HG02840 (cell line): ENCODE data around the gene KCNAB2.

ENCODE experiments used
- ATAC-seq: cut with Tn5 transposase; IDR thresholded peaks from one replicate; pipeline ENCODE4 v1.9.1; 2021; ENCODE audit warnings: mild to moderate bottlenecking, moderate library complexity, moderate number of reproducible peaks; ENCODE audit not compliant: unreplicated experiment, low FRiP score

The KCNAB2 gene

GRCh38 chr1:6124341-6124740 is 78.7 kb downstream of the KCNAB2 start:
- ATAC-seq: no peak

DNA sequence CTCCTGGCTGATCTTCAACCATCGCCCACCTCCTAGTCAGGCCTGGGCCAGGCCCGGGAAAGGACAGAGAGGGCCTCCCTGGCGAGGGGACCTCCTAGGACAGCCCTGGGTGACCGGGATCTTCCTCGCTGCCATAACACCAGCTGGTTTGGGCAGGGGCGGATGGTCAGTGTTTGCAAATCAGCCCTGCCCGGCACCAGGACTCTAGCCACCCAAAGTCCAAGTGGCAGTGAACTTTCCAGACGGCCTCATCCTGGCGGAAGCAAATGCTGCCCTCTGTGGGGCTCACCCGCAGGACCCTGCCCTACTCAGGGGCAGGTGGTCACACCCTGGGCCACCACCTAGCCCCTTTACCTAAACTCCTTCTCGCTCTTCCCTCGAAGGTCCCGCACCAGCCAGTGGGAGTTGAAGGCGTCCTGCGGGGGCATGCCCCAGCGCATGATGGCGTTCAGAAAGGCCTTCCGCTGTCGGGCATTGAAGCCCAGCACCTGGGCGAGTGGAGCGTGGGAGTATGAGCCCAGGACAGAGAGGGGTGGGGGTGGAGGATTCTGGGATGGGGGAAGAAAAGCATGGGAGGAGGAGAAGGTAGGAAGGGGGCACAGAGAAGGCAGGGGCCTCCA is 79.2 kb downstream of the KCNAB2 start:
- no peak for ATAC-seq

DNA sequence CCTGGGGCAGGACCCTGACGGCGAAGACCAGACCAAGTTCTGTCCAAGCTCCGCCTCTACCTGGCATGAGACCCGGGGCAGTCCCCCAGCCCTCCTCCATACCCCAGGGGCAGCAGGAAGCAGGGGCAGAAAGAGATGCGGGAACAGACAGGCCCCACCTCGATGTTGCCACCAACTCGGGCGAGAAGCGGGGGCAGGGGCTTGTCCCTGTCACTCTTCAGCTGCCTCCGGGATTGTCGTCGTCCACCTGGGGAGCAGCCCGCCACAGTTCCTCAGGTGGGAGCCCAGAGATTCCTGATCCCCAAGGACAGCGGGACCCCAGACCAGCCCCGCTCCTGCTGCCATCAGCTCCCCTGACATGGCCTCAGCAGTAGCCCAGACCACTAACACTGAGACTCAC is 79.7 kb downstream of the KCNAB2 start:
- ATAC-seq: no peak

DNA sequence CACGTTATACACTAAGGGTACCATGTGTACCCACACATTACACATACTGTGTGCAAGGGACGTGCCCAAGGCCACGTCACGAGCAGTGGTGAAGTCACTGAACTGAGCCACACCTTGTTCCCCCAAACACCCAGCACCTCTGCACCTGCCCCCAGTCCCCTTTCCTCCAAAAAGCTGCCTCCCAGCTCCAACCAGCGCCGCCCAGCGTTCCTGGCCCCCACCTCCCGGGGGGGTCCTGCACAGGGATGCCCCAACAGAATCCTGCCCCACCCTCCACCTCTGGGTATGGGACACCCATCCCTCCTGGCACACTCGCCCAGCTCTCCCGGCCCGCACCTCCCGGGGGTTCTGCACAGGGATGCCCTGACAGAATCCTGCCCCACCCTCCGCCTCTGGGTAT is 80.3 kb downstream of the KCNAB2 start:
- ATAC-seq: no peak

DNA sequence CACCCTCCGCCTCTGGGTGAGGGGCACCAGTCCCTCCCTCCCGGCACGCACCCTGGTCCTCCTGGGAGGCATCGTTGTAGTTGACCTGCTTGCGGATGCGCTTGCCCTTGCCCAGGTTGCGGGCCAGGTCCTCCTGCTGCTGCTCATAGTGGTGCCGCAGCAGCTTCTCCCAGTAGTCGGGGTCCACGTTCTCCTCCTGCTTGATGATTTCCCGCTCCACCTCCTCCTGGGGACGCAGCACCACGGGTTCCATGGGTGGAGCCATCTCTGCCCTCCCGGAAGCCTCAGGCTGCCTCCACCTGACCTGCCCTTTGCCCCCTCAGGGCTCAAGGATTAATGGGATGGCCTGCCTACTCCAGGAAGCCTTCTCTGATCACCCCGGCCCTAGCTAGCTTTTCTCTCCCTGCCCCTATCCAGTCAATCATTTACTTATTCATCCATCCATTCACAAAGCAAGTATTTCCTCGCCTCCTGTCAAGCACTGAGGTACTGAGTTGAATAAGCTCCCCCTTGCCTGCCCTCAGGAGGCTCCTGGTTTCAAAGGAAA is 80.9 kb downstream of the KCNAB2 start:
- ATAC-seq: no peak

- ATAC-seq: no peak
Measured at GRCh38 chr1:6127587-6128163, 82.0 kb downstream of the KCNAB2 start.

DNA sequence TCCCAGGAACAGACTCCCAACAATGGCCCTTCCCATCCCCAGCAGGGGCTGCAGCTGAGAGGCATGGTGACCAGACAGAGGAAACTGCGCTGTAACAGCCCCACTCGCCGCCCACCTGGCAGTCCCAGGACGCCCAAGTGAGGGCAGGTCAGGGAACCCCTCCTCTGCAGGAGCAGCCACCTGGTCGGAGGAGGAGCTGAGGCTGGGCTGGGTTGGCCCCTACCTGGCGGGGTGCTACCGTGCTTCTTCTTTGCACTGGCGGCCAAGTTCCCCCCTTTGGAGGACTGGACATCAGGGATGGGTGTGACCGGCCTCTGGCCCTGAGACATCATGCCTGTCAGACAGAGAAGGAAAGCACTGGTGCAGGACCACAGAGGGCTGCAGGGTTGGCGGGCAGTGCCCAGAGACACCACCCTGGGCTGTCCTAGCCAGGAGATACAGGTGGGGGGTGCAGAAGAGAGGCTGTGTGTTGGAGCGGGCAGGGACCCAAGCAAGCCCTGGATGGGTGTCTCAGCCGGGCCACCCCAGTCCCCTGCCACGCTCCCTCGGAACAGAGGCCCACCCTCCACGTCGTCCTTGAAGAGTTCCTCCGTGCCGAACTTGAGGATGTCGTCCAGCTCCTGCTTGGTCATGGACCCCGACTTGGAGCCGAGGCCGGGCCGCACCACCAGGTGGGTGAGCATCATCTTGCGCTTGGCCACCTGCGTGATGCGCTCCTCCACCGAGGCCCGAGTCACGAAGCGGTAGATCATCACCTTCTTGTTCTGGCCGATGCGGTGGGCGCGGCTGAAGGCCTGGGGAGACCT is 82.8 kb downstream of the KCNAB2 start:
- no peak for ATAC-seq

DNA sequence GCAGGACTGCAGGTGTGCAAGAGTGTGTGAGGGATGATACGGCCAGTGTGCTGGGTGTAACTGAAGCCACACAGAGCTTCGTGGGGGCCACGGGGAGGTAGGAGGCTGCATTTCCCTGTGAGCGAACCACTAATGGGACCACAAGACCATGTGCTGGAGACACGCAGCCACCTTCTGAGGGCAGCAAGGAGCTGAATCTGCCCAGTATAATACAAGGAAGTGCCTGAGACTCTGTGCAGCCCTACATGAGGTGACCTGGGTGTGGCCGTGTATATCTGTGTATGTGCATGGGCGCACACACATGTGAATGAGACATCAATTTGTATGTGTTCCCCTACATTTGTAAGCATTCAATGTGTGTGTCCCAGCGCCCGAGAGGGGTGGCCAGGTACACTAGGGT is 83.6 kb downstream of the KCNAB2 start:
- no peak for ATAC-seq

- ATAC-seq: no peak
Measured at GRCh38 chr1:6130036-6130435, 84.3 kb downstream of the KCNAB2 start.

DNA sequence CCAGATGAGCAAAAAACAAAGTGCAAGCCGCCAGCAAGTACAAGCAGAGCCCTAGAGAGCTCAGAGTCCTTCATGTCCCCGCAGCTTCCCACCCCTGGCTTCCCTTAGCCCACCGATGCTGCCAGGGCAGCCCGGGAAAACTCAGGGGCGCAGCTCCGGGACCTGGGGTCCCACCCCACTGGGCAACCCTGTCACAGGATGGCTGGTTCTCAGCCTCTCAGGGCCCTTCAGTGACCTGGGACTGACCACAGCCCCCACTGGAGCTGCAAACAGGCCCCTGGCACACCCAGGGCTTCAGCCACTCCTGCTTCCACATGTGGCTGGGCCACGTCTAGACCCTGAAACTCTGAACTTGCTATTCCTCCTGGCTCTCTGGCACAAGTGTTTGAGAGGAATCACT is 84.9 kb downstream of the KCNAB2 start:
- ATAC-seq: no peak

- ATAC-seq: no peak
Measured at GRCh38 chr1:6131561-6131960, 85.9 kb downstream of the KCNAB2 start.

- ATAC-seq: no peak
Measured at GRCh38 chr1:6133146-6133895, 87.6 kb downstream of the KCNAB2 start.

GRCh38 chr1:6134206-6134605 is 88.5 kb downstream of the KCNAB2 start:
- no peak for ATAC-seq

DNA sequence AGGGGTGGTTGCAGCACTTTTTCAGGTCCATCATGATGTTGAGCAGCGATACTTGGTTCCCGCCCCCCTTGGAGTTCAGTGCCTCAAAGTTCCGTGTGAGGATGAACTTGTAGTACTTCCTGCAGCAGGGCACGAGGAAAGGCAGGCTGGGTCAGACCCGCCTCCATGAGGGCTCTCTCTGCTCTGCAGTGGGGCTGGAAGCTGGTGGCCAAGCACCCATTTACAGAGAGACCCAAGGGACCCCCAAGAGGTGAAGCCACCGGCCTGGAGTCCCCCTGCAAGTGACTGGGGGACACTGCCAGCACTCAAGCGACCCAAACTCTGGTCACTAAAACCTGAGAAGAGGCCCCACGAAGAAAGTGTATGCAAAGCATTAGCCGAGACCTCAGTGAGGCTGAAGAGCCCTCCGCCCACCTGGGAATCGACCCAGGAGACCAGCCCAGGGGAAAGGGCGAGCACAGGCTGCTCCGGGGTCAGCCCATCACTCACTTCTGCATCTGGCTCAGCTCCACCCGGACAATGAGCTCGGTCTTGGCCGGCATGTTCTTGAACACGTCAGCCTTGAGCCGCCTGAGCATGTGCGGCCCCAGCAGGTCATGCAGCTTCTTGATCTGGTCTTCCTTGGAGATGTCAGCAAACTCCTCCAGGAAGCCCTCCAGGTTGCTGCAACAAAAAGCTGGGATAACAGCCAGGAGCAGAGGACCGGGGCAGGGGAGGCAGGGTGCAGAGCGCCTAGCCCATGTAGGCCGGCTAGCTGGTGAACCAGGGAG is 89.2 kb downstream of the KCNAB2 start:
- no peak for ATAC-seq

- ATAC-seq: no peak
Measured at GRCh38 chr1:6136516-6137220, 91.0 kb downstream of the KCNAB2 start.

GRCh38 chr1:6137758-6138157 is 92.1 kb downstream of the KCNAB2 start:
- ATAC-seq: no peak

DNA sequence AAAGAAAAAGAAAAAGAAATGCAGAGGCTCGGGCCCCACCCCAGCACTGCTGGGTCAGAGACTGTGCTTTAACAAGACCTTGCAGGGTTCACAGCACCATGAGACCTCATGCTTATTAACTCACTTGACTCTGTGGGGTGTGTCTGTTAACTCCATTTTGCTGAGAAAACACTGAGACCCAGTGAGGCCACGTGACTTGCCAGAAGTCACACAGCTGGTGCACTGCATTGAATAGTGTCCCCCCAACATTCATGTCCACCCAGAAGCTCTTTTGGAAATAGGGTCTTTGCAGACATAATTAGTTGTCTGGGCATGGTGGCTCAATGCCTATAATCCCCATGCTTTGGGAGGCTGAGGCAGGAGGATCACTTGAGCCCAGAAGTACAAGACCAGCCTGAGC is 94.7 kb downstream of the KCNAB2 start:
- no peak for ATAC-seq

- no peak for ATAC-seq
Measured at GRCh38 chr1:6141592-6141991, 95.9 kb downstream of the KCNAB2 start.

GRCh38 chr1:6142036-6142621 is 96.4 kb downstream of the KCNAB2 start:
- ATAC-seq: no peak
